ENCODE data around the gene MAML2.

MAML2 gene

GRCh38 chr11:96149743-96150555, 193.0 kb downstream of the MAML2 start:
- DNase-seq: peak; percentile 85

GRCh38 chr11:96147906-96148486, 195.0 kb downstream of the MAML2 start:
- DNase-seq: no peak

GRCh38 chr11:96147186-96147585, 195.8 kb downstream of the MAML2 start:
- no peak for DNase-seq

GRCh38 chr11:96146765-96147164, 196.2 kb downstream of the MAML2 start:
- no peak for DNase-seq

DNA sequence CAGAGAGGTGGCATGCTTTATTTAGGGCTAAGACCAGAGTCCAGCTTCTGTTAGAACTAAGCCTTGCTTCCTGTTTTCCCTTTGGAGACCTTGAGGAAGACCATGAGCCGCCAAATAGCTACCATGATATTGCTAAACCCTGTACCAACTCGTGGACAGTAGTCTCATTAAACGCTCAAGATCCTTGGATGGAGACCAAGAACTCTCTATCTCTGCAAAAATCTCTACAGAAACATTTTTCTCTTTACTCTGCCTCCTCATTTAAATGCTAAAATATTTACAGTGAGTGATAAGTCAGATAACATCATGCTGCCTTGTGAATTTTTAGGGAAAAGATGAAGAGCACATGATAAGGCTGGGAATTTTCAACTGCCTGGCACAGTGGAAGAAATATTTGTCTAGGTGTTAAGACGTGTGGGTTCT, 197.8 kb downstream of the MAML2 start:
- no peak for DNase-seq

- DNase-seq: no peak
Measured at GRCh38 chr11:96144553-96144952, 198.4 kb downstream of the MAML2 start.

- no peak for DNase-seq
Measured at GRCh38 chr11:96143041-96143521, 199.9 kb downstream of the MAML2 start.

DNA sequence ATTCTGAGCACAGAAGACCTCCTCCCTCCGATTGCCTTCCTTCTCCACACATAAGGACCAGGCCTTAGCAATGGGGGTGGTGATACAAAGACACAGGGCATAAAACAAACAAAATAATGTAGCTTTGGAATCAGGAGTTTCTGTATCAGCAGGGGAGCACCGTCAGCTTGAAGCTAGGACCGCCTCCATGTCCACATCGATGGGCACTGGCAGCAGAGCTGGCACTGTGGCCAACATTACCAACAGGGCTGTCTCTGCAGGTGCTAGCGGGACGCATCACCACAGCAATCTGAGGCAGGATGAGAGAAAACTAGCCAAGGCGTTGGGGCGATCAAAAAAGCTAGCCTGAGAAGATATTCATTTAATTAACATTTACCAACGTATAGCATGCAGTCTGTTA, 201.4 kb downstream of the MAML2 start:
- DNase-seq: no peak

GRCh38 chr11:96139691-96140090, 203.3 kb downstream of the MAML2 start:
- DNase-seq: no peak

DNA sequence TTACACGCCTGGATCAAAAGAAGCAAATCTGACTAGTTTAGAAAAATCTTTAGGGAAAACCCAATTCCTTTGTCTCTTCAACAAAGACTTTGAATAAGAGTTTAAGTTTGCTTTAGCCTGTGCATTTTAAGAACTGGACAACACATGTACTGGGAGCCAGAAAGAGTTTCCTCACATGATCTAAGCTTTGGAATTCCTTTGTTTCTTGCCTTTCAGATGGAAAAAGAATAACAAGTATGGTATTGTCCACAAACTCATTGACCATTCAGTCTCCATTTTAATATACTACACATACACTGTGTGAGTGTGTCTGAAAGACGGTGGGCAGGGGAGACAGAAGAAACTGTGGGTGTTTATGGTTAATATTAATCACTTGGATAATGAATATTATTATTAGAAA, 205.6 kb downstream of the MAML2 start:
- DNase-seq: no peak

GRCh38 chr11:96136613-96137298, 206.2 kb downstream of the MAML2 start:
- DNase-seq: no peak

DNA sequence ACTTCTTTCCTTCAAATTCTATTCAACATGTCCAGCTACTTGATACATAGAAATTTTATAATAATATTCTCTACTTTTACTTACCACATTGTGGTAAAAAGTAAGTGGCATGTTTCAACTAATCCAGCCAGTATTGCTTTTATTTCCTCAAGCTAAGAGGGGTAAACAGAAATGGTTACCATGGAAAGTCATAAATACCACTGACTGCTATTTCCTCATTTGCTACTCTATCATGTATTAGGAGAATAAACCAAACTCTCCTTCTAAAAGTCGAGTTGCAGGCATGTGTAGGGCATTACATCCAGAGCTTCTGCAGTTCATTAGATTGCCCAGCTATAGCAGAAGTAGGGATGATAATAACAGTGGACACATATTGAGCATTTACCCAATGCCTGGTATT, 208.4 kb downstream of the MAML2 start:
- no peak for DNase-seq

DNA sequence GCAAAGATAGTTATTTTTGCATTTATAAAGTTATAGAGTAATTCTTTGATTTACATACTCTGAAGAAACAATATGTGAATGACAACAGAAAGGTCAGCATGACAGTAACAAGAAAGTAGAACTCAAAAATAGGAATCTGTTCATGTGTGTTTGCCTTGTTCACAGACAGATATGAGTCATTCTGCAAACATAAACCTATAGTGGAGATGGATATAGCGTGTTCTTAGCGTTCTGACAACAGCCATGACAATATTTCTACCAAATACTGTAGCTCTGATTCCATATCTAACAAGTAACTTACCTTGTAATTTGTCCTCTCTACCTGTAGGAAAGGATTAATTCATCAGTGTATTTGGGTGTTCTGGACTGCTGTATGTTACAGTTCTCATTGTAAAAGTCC, 210.6 kb downstream of the MAML2 start:
- no peak for DNase-seq

GRCh38 chr11:96130061-96130620, 212.9 kb downstream of the MAML2 start:
- no peak for DNase-seq

GRCh38 chr11:96127596-96127959, 215.4 kb downstream of the MAML2 start:
- DNase-seq: no peak

- no peak for DNase-seq
Measured at GRCh38 chr11:96126917-96127595, 215.9 kb downstream of the MAML2 start.

DNA sequence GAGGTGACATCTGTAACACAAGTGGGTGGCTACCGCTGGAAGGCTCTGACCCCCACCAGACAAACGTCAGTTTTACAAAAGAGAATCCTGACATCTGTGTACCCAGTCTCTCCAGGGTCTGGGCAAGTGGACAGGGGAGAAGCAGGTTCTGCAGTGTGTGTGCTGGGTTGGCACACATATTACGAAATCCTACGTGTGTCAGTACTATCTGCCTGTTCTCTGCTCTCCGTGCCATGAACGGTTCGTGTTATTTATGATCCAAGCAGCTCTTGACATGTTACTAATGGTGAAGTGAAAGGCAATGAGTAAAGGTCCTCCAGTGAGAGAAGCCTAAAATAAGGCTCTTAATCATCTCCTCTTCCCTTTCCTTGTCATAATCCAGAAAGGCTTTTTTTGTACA, 217.6 kb downstream of the MAML2 start:
- no peak for DNase-seq

DNA sequence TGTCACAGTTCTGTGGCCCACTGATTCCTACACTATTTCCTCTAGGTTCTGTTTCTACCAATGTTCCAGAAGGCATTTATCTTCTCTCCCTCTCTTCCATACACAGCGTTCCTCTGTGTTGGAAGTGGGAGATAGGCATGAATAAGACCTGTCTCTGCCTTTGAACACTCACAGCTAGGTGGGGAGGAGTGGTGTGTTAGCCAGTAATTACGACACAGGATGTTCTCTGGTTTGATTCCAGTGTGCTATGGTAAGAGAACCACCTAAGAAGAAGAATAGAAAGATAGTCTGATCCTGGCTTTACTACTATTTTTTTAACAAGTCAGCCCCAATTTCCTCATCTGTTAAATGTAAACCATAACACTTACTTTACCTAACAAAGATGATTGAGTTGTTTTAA, 218.8 kb downstream of the MAML2 start:
- no peak for DNase-seq

- DNase-seq: no peak
Measured at GRCh38 chr11:96123301-96123700, 219.7 kb downstream of the MAML2 start.

GRCh38 chr11:96122601-96123074, 220.4 kb downstream of the MAML2 start:
- DNase-seq: no peak

GRCh38 chr11:96119211-96119610, 223.8 kb downstream of the MAML2 start:
- DNase-seq: no peak

- no peak for DNase-seq
Measured at GRCh38 chr11:96116376-96116775, 226.6 kb downstream of the MAML2 start.
